GM18499 (cell line): ENCODE data around the gene TSPAN7.

Experiments used
- ATAC-seq: cut with Tn5 transposase; IDR thresholded peaks from one replicate; pipeline ENCODE4 v1.9.1; 2021; ENCODE audit warnings: moderate number of reproducible peaks; ENCODE audit not compliant: insufficient read depth, unreplicated experiment

The TSPAN7 gene

GRCh38 chrX:38561126-38561868 is at the start of gene TSPAN7:
Gene TSPAN7, plus strand, starts transcription at chrX:38561542. Its CDS starts 5 bp downstream, at chrX:38561547.
- ATAC-seq = no peak

- no peak for ATAC-seq
Measured at GRCh38 chrX:38513112-38513742, 48.1 kb upstream of the TSPAN7 start.

- no peak for ATAC-seq
Measured at GRCh38 chrX:38514016-38514854, 47.1 kb upstream of the TSPAN7 start.

- no peak for ATAC-seq
Measured at GRCh38 chrX:38515291-38515690, 46.1 kb upstream of the TSPAN7 start.

- no peak for ATAC-seq
Measured at GRCh38 chrX:38516196-38516774, 45.1 kb upstream of the TSPAN7 start.

- no peak for ATAC-seq
Measured at GRCh38 chrX:38519651-38520050, 41.7 kb upstream of the TSPAN7 start.

- ATAC-seq = no peak
Measured at GRCh38 chrX:38538134-38538533, 23.2 kb upstream of the TSPAN7 start.

GRCh38 chrX:38539748-38540147 is 21.6 kb upstream of the TSPAN7 start:
- ATAC-seq = no peak

- ATAC-seq = no peak
Measured at GRCh38 chrX:38548508-38548907, 12.8 kb upstream of the TSPAN7 start.

- no peak for ATAC-seq
Measured at GRCh38 chrX:38552721-38553120, 8.6 kb upstream of the TSPAN7 start.

GRCh38 chrX:38558686-38559085 is 2.7 kb upstream of the TSPAN7 start:
- ATAC-seq = no peak

GRCh38 chrX:38560776-38561125 is 591 bp upstream of the TSPAN7 start:
- no peak for ATAC-seq

GRCh38 chrX:38561951-38562719 is 793 bp downstream of the TSPAN7 start:
- ATAC-seq = no peak

- no peak for ATAC-seq
Measured at GRCh38 chrX:38563030-38563429, 1.7 kb downstream of the TSPAN7 start.

- no peak for ATAC-seq
Measured at GRCh38 chrX:38570396-38570795, 9.1 kb downstream of the TSPAN7 start.

- ATAC-seq = no peak
Measured at GRCh38 chrX:38571058-38571457, 9.7 kb downstream of the TSPAN7 start.

GRCh38 chrX:38574858-38575257 is 13.5 kb downstream of the TSPAN7 start:
- no peak for ATAC-seq

- no peak for ATAC-seq
Measured at GRCh38 chrX:38575888-38576287, 14.5 kb downstream of the TSPAN7 start.

GRCh38 chrX:38577738-38578137 is 16.4 kb downstream of the TSPAN7 start:
- ATAC-seq = no peak

- no peak for ATAC-seq
Measured at GRCh38 chrX:38578167-38578566, 16.8 kb downstream of the TSPAN7 start.
